HG02943 (cell line): ENCODE data around the gene SLC12A1.

Source experiments
- ATAC-seq: cut with Tn5 transposase; IDR thresholded peaks from one replicate; pipeline ENCODE4 v1.9.1; 2021; ENCODE audit warnings: mild to moderate bottlenecking, low read depth, moderate library complexity; ENCODE audit not compliant: unreplicated experiment

SLC12A1 gene

GRCh38 chr15:48205981-48206380 lies at the start of gene SLC12A1:
TSS of gene SLC12A1 (plus strand) at chr15:48206302. CDS start at chr15:48207720, 1,418 bp downstream.
- no peak for ATAC-seq

- no peak for ATAC-seq
Observed at GRCh38 chr15:48168616-48169015, 37.5 kb upstream of the SLC12A1 start.

GRCh38 chr15:48170981-48171380 lies 35.1 kb upstream of the SLC12A1 start:
- no peak for ATAC-seq

GRCh38 chr15:48175126-48175525 lies 31.0 kb upstream of the SLC12A1 start:
- no peak for ATAC-seq

DNA sequence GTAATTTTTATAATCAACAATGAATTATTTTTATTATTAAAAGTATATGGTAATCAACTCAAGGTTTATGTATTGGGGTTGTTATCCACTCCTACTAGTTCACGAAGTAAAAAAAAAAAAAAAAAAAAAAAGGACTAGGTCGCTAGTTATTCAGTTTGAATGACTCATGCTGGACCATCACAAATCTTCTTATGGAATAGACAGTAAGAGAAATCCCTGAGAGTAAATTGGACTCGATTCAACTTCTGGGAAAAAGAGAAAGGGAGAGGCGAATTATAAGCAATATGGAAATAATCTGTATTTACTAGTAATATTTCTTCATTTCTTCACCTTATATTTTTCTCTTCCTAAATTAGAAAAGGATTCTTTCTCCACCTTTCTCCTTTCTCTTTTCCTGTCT lies 30.0 kb upstream of the SLC12A1 start:
- no peak for ATAC-seq

DNA sequence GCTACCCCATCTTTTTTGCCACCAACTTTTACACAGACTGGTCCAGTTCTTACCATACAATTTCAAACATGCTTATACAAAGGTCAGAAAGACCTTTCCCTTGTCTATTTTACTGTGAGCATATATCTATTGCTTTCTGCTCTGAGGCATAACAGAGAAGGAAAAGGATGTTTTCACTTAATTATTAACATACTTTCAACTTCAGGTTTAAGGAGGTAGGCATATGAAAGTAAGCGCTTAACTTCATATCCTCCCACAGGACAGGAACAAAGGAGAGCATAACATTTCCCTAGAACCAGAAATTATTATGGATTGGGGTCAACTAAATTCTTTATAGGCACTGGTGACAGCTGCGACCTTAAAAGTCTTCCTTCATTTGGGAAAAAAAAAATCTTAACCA lies 29.1 kb upstream of the SLC12A1 start:
- ATAC-seq = peak; percentile 47

DNA sequence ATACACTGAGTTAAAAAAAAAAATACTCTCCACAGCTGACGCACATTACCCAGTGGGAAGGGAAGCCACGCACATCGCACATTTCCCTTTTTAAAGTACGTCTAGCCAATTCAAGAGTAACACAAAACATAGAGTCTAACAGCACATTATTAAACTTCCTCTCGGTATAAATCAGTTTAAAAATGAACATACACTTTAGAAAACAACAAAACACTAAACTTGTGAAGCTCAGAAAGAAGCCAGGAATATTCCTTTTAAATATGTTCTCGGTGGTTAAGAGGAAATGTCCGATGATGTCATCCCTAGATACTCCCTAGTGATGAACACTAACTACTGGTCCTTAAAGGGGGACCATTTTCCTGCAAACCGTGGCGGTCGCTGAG lies 28.7 kb upstream of the SLC12A1 start:
- peak; percentile 57 for ATAC-seq

DNA sequence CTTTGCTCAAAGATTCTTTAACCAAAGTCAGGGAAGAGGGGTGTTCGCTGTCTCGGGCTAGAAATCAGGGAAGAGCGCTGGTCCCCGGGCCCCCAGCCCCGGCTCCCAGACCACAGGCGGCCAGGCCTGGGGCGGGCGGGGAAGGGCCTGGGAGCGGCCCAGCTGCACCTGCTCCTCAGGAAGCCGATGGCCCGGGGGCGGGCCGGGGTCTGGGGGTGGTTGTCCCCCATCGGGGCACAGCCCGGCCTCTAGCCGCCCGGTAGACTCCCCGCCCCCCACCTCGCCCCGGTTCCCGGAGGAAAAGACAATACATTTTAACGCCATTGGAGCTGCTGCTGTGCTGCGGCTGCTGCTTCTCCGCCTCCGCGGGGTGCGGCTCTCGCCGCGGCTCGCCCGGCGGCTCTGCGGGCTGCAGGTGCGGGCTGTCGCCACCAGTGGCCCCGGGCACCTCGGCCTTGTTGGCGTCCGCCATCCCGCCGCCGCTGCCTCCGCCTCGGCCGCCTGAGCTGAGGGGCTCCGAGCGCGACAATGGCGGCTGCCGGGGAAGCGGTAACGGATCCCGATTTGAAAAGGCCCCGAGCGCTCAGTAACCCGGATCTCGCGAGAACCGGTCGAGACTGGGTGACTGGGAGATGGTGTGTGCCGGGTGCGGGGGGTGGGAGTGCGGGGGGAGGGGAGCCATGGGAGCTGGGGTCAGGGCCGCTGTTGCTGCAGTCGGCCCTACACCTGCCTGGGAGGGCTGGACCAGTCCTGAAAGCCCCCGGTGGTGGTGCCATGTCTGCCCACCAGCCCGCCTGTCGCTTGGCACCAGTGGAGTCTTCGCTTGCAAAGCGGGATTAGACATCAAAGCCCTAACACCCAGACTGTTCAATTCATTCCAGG lies 28.1 kb upstream of the SLC12A1 start, which contains the start of gene MYEF2:
Gene MYEF2 (minus strand): TSS at position 530 of the 882 bp plus-strand sequence. CDS start 58 bp downstream, at position 472.
- ATAC-seq = peak; percentile 63

GRCh38 chr15:48178648-48178931 lies 27.5 kb upstream of the SLC12A1 start:
- ATAC-seq = no peak

GRCh38 chr15:48182749-48183148 lies 23.4 kb upstream of the SLC12A1 start:
- no peak for ATAC-seq

DNA sequence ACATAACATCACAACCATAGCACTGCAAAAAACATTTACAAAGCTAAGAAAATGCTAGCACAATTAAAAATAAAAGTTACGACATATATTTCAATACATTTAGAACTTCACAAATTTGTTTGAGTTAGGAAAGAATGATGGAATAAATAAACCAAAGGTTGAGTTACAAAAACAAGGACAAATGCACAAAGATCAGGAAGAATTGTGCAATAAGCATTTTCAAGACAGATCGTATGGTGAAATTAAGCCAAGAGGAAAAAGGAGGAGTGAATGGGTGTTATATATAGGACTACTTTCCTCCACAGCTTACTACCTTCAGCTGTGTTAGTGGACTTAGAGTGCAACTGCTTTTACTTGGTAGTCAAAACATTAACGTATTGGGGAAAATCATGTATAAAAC lies 20.6 kb upstream of the SLC12A1 start:
- ATAC-seq = no peak

DNA sequence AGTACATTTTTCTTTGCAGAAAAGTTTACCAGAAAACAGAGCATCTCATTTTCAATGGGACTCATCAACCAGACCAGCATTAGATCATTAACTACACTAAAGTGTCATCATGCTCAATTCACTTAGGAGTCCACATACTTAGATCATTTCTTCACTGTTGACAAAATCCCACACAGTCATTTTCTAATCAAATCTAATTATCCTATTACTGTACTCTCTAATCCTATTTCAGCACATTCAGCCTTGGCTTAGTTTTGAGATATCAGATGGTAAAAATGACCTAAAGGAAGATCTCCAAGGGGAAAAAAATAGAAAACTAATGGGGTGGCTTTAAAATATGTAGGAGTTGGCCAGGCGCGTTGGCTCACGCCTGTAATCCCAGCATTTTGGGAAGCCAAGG lies 19.8 kb upstream of the SLC12A1 start:
- ATAC-seq = no peak

GRCh38 chr15:48190932-48191573 lies 15.0 kb upstream of the SLC12A1 start:
- no peak for ATAC-seq

- no peak for ATAC-seq
Observed at GRCh38 chr15:48191574-48192225, 14.4 kb upstream of the SLC12A1 start, which contains the start of gene CTXN2. TSS of gene CTXN2 (plus strand) at chr15:48191665. CDS start at chr15:48201301, 9,636 bp downstream.

- ATAC-seq = no peak
Observed at GRCh38 chr15:48202068-48202467, 4.0 kb upstream of the SLC12A1 start.

GRCh38 chr15:48221261-48221660 lies 15.2 kb downstream of the SLC12A1 start:
- ATAC-seq = no peak

GRCh38 chr15:48221885-48222284 lies 15.8 kb downstream of the SLC12A1 start:
- ATAC-seq = no peak

DNA sequence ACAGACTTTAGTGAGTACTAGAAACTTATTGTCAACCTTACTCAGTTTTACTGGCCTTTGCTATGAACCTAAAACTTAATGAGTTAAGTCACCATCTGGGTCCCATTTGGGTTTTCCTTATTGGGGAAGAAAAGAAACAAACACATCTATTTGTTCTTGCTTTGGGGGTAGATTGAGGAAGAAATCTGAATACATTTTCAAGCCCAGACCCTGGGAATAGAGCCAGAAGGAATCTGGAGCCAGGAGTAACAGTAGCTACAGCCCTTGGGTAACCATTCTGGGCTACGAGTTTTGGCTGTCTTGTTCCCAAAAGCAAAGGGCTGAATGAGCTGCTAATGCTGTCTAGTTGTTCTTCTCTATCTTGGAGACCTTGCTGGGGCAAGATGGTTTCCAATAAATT lies 16.5 kb downstream of the SLC12A1 start:
- ATAC-seq = no peak

- no peak for ATAC-seq
Observed at GRCh38 chr15:48225771-48226170, 19.7 kb downstream of the SLC12A1 start.

GRCh38 chr15:48230498-48230897 lies 24.4 kb downstream of the SLC12A1 start:
- ATAC-seq = no peak

GRCh38 chr15:48233246-48233645 lies 27.1 kb downstream of the SLC12A1 start:
- no peak for ATAC-seq
